DOHH2 (cell line): Measurements from ENCODE around the gene TVP23A.
"Not testable (repeated sequence)": the region's sequence is repeated elsewhere in the genome, so short reads cannot be mapped to it uniquely, and the experiment has no call there.

Experiments
- EZH2phosphoT487 ChIP-seq: fragments of 200-600 bp; sonication (generic); IDR thresholded peaks from 2 replicates; pipeline ENCODE4 v1.6.1; 2017; ENCODE audit warnings: borderline replicate concordance, mild to moderate bottlenecking, antibody characterized with exemption, low read length, moderate library complexity, mixed read lengths
- TF ChIP-seq, protein P1 (sequence below): fragments of 200-600 bp; sonication (generic); IDR thresholded peaks from one replicate; pipeline ENCODE4 v1.5.1; 2014; ENCODE audit warnings: antibody characterized with exemption, mild to moderate bottlenecking, low read depth, low read length; ENCODE audit not compliant: poor library complexity, severe bottlenecking

DNA sequence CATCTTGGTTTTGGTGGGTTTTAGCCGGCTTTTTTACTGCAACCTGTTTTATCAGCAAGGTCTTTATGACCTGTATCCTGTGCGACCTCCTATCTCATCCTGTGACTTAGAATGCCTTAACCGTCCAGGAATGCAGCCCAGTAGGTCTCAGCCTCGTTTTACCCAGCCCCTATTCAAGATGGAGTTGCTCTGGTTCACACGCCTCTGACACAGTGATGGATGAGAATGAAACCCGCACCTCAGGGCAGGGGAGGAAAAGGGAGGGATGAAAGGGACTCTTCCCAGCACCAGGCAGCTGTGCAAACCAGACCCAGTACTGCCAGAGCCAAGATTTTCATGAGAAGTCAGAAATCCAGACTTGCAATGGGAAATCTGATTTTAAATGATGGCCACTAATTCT is 41.7 kb downstream of the TVP23A start:
- TF ChIP-seq, protein P1, sequence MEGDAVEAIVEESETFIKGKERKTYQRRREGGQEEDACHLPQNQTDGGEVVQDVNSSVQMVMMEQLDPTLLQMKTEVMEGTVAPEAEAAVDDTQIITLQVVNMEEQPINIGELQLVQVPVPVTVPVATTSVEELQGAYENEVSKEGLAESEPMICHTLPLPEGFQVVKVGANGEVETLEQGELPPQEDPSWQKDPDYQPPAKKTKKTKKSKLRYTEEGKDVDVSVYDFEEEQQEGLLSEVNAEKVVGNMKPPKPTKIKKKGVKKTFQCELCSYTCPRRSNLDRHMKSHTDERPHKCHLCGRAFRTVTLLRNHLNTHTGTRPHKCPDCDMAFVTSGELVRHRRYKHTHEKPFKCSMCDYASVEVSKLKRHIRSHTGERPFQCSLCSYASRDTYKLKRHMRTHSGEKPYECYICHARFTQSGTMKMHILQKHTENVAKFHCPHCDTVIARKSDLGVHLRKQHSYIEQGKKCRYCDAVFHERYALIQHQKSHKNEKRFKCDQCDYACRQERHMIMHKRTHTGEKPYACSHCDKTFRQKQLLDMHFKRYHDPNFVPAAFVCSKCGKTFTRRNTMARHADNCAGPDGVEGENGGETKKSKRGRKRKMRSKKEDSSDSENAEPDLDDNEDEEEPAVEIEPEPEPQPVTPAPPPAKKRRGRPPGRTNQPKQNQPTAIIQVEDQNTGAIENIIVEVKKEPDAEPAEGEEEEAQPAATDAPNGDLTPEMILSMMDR, result not testable (repeated sequence)
- not testable (repeated sequence) for TF ChIP-seq EZH2phosphoT487
